Renal pelvis (tissue), 4 donors: Measurements from ENCODE around the gene C1orf105. TPM values are rescaled to one million over a fixed set of nuclear protein-coding genes. Genes with fewer than 3 reads are reported as not detected.
"Not testable (repeated sequence)": the region's sequence is repeated elsewhere in the genome, so short reads cannot be mapped to it uniquely, and the experiment has no call there.

Experiments
- DNase-seq: peaks from one replicate; pipeline ENCODE4 v3.0.0-alpha.2; 2013
- polyA plus RNA-seq, 3 donors: library from polyadenylated mRNA; unstranded; fragments of 120-200 nt; gene quantifications; one replicate each; pipeline ENCODE4 v1.2.1, GENCODE V29; 2013; ENCODE audit not compliant: insufficient read length in 3 of 3

The C1orf105 gene
- polyA plus RNA-seq, 3 donors, result 0.28 TPM; not detected in 2

DNA sequence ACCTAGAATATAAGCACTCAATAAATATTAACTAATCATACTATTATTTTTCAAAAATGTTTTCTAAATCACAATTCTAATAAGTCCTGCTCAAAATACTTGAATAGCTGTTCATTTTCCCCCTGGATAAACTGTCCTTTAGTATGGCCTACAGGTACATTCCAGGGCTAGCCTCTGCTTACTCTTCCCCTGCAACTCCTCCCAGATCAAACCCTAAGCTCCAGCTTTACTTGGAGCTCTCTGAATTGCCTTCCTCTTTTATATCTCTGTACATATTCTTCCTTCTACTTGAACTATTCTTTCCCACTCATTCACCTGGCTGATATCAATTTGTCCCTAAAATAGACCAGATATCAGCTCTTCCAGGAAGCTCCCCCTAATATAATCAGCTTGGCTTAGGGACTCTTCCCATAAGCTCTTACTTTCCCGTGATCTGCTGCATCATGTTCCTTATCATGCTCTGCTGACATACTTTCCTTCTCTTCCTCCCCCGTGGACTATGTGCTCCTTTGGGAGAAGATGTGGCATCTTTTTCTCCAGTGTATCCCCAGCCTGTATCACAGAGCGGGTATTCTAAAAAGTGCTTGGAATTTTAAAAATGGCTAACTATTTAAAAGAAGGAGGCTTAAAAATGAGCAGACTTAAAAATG, 66.4 kb downstream of the C1orf105 start:
- no peak for DNase-seq

DNA sequence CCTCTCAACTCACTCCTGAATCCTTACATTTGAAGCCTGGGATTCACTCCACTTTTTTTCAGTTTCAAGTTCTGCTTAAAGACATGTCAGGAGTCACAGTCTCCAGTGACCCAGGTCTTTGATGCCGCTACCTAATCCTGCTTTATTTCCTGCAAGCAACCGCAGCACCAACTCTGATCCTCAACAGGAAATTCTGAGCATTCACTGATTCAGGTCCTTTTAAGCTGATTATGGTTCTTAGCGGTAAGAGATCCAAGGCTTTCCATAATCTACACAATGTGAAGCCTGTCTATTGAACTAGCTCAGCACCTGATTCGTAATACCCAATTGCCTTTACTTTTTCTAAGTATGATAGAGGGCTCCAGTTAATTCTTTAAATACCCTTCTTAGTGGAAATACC, 67.1 kb downstream of the C1orf105 start:
- no peak for DNase-seq

DNA sequence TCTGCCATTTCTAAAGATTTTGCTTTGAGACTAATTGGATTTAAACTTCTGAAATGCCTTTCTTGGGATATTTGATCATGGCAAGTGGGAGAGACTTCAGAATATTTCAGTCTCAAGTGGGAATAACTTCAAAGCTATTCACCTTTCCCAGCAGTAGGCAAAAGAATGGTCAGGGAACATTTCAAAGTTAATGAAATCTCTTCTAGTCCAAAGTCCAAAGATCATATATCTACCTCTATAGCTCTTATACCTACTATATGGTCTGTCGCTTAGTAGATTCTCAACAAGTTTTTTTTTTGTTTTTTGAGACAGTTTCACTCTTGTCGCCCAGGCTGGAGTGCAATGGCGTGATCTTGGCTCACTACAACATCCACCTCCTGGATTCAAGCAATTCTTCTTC, 67.9 kb downstream of the C1orf105 start:
- no peak for DNase-seq

DNA sequence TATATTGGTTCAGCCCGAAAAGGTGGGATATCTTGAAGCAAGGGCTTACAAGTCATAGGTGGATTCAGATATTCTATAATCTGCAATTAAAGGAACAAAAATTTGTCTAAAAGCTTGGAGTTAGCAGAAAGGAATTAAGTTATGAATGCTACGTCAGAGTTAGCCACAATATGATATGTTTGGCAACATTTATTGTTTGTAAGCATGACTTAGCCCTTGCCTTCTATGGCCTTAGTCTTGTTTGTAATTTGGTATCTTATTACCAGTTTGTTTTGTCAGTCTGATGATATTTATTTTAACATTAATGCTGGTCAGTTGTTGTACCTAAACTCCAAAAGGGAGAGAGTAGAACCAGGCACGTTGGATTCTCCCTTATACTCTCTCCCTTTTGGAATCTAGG, 69.4 kb downstream of the C1orf105 start:
- DNase-seq, result no peak

DNA sequence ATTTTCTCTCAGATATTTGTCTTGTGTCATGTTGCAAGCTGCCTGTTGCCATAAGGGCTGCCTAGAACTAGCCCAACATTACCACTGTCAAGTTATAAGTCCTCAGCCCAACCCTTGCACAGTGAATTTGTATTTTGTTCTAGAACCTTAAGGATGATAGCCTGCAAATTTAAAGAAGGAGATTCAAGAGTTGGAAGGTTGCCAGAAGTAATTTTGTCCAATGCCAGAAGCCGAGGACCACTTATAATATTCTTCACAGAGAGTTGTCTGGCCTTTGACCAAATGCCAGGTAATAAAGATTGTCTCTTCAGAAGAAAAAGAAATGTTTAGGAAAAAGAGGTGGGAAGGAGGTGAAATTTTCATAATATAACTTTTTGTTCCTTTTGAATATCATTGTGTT, 71.9 kb downstream of the C1orf105 start:
- no peak for DNase-seq

DNA sequence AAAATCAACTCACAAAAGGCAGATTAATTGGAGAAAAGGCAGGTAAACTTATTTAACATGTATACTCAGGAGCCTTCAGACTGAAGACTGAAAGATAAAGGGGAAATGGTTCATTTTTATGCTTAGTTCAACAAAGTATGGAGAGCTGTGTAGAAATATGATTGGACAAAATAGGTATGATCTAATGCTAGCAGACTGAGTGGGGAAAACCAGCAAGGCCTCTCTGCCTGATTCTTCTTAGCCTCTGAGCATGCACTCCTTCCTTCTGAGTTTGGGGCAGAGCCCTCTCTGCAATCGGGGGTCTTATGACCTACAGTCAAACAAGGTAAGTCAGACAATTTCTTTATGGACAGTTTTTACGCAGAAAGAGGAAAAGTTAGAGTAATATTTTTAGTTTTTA, 73.7 kb downstream of the C1orf105 start:
- no peak for DNase-seq

DNA sequence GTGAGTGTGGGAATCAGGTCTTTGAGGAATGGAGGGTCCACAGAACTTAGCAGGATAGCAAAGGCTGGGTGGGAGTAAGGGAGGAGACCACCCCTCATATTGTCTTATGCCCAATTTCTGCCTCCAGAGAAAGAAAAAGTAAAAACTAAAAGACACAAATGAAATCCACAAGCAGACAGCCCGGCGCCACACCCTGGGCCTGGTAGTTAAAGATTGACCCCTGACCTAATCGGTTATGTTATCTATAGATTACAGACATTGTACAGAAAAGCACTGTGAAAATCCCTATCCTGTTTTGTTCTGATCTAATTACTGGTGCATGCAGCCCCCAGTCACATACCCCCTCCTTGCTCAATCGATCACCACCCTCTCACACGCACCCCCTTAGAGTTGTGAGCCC, 75.6 kb downstream of the C1orf105 start:
- not testable (repeated sequence) for DNase-seq

DNA sequence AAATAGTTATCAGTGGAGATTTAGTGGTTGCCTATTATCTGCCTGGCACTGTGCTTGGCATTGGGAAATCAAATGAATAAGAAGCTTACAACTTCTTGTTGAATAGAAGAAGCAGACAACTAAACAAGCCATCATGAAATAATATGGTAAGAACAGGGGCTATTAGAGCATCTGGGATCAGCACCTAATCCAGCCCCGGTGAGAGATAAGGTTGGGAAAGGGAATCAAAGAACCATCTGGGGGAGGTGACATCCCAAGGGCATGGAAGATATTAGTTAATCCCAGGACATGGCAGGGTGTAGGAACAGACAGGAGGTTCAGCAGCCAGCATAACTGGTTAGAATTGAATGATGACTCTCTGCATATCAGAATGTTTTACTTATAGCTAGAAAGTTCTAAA, 76.2 kb downstream of the C1orf105 start:
- DNase-seq, result no peak

DNA sequence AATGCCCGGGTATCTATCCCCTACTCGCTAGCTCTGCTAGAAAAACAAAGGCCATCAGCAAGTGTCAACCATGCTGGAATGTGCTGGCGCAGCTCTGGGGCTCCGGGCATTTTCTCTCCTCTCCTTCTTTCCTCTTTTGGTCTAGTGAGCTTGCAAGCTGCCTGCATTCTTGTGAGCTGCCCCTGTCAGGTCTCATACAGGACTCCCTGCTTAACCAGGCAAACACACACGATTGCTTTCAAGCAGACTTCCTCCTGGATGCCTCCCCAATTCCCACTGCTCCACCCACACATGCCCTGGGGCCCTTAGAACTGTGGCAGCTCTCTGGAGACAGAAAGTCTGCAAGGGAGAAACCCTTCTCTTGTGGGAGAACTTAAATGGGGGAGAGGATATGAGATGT, 76.7 kb downstream of the C1orf105 start:
- DNase-seq, result peak; percentile 60

DNA sequence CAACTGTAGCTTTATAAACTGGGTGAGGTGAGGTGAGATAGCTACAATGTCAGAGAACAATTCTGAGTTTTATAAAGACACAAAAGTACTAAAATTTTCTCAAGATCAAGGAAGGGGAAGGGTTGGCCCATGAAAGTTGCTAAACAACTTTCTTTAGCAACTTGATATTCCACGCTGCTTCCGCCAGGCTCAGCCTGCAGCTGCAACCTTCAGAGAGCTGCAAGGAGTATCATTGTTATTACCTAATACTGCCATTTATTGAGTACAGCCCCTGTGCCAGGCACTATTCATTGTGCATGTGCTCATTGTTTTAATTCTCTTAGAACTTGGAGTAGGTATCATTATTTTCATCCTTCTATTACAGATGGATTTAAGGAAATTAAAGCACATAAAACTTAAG, 78.4 kb downstream of the C1orf105 start:
- no peak for DNase-seq

DNA sequence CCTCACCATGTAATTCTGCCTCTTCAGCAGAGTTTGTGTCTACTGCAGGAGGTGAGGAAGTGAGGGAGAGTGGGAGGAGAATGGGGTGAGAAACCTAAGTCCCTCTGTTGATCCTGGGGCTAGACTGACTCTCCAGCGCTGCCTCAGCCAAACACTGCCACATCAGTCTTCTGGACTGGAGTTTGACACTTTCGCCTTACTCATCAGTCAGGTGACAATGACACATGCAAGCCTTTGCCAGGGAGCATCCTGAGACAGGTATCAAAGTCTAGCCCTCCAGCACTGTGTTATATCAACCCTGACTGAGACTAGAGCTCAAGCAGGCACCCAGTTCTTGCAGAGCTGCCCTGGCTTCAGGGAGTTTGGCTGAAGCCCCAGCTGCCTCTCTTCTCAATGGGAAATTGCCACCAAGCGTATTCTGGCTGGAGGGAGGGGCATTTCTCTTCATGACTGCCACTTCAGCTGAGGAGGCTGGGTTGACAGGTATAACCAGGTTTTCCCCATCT, 79.2 kb downstream of the C1orf105 start:
- DNase-seq, result no peak

DNA sequence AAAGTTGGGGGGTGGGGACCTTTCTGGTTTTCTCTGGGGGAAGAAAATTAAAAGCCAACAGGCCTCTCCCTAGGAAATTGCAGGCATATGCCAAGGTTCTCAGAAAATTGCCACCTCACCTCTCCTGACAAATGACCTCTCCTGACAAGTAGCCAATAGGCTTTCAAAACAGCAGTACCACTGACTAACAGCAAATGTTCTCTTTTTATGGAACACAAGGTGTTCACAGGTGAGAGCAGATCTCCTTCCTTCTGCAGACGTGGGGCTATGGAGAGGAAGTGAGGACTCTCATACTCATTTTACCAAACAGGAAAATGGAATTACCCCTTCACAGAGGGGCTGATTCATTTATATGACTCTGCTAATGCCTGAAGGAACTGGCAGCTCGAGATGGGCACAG, 79.7 kb downstream of the C1orf105 start:
- no peak for DNase-seq

DNA sequence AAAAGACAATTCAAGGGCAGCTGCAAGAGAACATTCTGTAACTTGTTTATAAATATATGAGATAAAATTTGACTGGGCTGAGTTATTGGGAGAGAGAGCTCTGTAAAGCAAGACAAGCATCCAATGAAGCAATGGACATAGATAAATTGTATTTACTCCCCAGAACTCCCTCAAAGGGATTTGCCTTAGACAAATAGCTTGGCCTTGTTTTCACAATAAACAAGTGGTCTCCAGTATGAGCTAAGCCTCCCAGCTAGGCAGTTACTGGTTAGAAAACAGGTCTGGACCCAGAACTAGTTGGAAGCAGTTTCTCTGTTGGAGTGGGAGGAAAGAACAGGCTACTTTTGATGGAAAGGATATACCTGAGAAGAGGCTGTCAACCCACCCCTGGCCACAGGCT, 87.3 kb downstream of the C1orf105 start:
- DNase-seq, result no peak

DNA sequence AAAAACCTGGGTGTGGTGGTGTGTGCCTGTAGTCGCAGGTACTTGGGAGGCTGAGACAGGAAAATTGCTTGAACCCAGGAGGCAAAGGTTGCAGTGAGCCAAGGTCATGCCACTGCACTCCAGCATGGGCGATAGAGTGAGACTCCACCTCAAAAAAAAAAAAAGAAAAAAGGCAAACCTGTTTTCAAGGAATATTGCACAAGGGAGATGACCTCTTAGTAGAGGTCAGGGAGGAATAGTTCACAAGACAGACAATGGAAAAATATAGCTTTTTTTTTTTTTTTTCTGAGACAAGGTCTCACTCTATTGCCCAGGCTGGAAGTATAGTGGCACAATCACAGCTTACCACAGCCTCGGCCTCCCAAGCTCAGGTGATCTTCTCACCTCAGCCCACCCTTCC, 90.0 kb downstream of the C1orf105 start:
- no peak for DNase-seq

DNA sequence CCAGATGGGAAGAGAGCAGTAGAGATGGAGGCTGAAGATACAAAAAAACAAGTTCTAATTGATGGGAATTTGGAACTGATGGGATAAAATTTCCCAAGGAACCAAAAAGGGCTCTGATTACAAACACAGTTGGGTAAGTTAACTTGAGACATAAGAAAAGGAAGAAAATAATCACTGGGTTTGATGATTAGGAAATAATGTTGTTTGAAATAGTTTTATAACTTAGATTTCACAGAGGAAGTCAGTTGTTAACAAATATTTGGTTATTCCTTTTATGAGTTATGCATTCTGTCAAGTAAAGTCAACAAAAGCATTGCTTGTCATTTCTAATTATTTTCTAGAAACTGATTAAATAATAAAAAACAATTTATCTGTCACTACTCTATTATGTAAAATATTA, 92.1 kb downstream of the C1orf105 start:
- DNase-seq, result no peak

DNA sequence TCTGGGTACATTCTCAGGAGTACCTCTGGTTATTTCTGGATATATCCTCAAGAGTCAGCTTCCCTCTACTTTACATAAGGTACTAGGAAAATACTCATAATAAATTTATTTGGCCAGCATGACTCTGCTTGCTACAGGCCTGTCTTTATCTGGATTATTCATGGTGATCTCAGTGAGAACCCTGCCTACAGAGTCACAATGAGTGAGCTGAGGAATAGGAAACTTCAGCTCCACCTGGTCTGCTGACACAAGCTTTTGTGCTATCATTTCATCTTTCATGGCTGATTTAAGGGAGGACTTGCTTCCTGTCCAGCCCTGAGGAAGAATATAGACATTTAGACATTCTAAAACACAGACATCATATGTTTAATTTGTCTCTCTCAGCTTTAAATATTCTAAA, 93.0 kb downstream of the C1orf105 start:
- no peak for DNase-seq

DNA sequence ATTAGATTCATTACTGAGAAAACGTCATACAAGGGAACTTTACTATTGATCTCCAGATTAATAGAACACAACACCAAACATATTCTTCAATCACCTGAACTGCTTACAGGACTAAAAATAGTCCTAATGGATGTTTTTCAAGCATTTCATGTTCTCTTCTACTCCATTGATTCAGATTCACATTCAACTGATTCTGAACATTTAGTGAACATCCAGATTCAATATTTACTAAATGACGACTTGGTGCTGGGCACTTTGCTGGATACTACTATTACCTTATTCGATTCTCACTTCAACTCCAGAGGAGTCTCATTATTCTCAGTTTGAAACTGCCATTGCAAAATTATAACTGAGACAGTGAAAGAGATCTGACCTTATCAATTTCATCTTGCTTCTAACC, 93.6 kb downstream of the C1orf105 start:
- DNase-seq, result no peak

DNA sequence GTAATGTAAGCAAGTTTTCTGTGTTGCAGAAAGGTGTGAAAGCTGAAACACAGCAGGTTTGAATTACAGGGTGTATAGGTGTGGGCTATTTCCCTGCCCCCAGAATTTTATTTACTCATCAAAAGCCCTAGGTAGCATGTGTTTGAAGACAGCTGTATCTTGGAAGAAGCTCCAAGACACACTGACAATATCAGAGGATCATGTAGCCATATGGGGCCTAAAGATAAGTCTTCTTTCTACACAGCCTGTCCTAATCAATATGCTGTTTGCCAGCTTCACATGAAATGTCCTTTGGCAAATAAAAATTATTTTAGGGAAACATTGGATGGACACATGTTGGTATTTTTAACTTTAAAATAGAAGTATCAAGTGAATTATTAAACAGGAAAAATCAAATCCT, 95.0 kb downstream of the C1orf105 start:
- no peak for DNase-seq

DNA sequence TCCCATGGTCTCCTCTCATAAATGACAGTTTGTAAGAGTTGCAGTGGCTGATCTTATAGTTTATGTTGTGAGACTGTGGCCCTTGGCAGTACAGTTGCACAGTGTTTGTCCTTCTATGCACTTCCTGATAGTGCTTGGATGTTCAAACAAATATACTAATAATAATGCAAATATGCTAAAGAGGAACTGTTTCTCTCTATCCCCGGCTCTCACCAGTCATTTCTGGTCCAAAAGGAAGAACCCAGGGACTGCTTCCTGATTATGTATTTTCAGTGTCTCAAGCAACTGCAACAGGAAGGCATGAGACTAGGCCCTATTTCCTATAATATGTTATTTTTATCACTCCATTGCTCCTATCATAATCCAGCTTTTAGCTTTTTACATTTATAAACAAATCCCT, 95.4 kb downstream of the C1orf105 start:
- no peak for DNase-seq

DNA sequence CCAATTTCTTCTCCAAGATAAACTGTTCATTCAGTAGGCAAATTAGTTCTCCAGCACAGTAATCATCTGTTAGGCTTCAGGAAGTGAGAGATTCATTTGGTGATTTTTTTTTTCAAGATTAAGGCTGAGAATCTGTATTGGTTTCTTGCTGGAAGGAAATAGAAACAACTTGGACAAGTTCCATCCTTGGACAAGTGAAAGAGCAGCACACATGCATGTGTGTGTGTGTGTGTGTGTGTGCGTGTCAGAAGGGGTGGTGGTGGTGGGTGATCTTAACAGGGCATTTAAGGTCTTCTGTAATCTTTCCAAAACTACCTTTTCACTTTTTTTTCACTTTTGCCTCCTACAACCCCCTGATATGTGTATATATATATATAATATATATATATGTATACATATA, 96.6 kb downstream of the C1orf105 start:
- DNase-seq, result no peak

DNA sequence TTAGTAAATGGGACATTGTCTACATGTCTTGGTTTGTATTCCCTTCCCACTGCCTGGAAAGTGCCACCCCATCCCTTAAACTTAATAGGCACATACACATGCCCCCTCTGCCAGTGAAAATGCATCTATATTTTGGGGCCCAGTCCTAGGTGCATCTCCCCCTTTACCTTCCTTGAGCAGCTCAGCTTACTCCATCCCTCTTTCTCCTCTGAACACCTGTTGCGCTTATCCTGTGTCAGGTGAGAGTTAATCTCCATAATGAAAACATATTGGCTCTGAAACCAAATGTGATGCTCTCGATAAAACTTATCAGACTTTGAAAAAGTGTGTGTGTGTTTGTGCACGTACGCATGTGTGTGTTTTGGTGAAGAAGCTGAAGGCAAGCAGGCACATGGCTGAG, 97.1 kb downstream of the C1orf105 start:
- DNase-seq, result no peak
